ENCODE measurements around the gene PLA2G2D.

Gene PLA2G2D

DNA sequence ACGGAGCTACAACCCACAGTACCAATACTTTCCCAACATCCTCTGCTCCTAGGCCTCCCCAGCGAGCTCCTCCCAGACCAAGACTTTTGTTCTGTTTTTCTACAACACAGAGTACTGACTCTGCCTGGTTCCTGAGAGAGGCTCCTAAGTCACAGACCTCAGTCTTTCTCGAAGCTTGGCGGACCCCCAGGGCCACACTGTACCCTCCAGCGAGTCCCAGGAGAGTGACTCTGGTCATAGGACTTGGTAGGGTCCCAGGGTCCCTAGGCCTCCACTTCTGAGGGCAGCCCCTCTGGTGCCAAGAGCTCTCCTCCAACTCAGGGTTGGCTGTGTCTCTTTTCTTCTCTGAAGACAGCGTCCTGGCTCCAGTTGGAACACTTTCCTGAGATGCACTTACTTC is 28.7 kb downstream of the PLA2G2D start:
- no peak for TF ChIP-seq CTCF (conservative IDR thresholded peaks at IDR 0.05)
- no peak overlapping the region for H3K27ac ChIP-seq

GRCh38 chr1:20090119-20090518 is 29.2 kb downstream of the PLA2G2D start:
- no peak for TF ChIP-seq CTCF (conservative IDR thresholded peaks at IDR 0.05)

DNA sequence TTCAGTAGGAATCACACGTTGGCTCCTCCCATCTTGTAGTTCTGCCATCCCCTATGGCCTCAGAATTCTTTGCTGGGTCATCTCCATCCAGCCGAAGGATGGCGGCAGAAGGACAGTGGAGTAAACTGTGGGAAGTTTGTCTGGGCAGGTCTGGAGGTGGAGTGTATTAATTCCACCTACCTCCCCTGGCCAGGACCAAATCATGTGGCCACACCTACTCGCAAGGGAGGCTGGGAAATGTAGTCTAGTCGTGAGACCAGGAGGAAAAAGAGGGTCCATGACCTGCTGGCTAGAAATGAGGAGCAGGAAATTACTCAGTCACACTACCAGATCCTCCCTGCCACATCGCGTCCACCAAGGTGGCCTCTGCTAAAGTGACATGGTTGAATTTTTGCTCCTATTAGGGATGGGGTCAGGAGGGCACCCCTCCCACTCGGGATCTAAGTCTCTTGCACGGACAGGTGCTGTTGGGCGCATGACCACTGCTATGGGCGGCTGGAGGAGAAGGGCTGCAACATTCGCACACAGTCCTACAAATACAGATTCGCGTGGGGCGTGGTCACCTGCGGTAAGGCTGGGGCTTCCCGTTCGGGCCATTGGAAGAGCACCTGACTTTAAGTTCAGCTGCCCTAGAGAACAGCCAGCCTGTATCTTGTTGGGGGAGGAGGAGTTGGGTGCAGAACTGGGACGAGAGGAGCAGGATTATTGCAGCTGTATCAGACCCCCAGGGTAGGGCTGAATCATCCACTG is 29.8 kb downstream of the PLA2G2D start:
- TF ChIP-seq CTCF (conservative IDR thresholded peaks at IDR 0.05) = no peak
- no peak overlapping the region for H3K27ac ChIP-seq

More at GRCh38 chr1:20090119-20090518, 29.2 kb downstream of the PLA2G2D start:
- H3K27ac ChIP-seq = no peak overlapping the region

GRCh38 chr1:20087668-20088067 is 31.7 kb downstream of the PLA2G2D start:
- TF ChIP-seq CTCF (conservative IDR thresholded peaks at IDR 0.05) = no peak; the same call in 1 of the 2 replicates
- no peak overlapping the region for H3K27ac ChIP-seq

DNA sequence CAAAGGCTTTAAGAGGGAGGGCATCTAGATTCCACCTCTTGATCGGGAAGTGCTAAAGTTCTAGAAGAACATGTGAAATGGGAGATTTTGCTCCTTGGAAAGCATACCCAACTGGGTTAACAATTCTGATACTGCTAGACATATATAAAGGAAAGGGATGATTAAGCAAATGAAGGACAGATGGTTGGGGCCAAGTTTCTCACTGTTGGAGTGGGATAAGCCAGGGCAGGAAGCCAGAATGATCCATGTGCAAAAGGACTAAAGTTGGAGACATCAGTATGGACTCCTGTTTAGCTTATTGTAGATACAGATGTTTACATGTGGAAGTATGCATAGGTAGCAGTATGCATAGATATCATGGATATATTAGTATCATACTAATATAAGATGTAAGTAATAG is 32.5 kb downstream of the PLA2G2D start:
- no peak overlapping the region for H3K27ac ChIP-seq
- no peak for TF ChIP-seq CTCF (conservative IDR thresholded peaks at IDR 0.05)

DNA sequence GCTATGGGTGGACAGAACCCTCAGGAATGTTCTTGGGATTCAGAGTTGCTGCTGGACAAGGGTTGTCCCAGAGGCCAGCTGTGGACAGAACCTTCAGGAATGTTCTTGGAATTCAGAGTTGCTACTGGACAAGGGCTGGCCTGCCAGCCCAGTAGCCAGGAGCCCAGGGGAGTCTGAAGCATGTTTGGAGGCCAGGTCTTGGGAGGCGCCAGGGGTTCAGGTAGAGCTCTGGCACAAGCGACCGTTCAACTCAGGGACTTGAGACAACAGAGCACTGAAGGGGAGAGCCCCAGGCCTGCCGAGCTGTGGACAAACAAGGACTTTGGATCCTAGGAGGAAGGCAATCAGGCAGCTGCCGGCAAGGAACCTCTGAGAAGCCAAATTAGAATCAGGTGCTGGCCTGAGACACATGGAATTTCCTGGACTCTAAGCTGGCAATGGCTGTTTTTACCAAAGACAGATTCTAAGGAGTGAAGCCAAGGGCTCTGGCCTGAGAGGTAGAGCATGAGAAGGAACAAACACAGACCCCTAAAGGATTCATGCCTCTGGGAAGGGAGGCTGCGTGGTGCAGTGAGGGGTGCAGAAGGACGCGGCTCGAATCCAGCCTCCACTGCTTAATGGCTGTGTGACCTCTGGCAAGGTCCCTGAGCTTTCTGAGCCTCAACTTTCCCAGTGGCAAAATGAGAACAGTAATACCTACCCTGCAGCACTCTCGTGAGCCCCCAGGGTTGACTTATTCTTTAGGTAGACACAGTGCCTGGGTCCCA is 36.0 kb downstream of the PLA2G2D start:
- no peak for TF ChIP-seq CTCF (conservative IDR thresholded peaks at IDR 0.05)
- no peak overlapping the region for H3K27ac ChIP-seq

DNA sequence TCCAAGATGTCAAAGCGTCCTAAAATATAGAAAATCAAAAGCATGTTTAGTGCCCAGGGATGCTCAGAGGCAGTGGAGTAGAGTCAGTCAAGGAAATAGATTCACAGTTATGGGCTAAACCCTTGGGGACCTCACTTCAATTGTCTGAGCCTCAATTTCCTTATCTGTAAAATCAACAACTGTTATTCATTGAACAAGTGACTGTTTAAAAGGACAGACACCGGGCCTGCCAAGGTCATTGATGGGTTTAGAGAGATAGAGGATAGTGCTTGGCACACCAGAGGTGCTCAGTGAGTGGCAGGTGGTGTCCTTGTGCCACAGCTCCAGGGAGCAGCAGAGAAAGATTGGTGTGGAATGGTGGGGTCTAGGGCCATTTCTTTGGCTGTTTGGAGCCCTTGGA is 36.6 kb downstream of the PLA2G2D start:
- H3K27ac ChIP-seq = no peak overlapping the region
- TF ChIP-seq CTCF (conservative IDR thresholded peaks at IDR 0.05) = no peak
